H54 (cell line): ENCODE measurements around the gene SORT1.
"Not testable (repeated sequence)": the region's sequence is repeated elsewhere in the genome, so short reads cannot be mapped to it uniquely, and the experiment has no call there.

ENCODE experiments used
- DNase-seq: peaks from one replicate; pipeline ENCODE4 v3.0.0; 2011; ENCODE audit warnings: low spot score, mixed read lengths; ENCODE audit not compliant: insufficient read length
- FAIRE-seq: peaks from 3 replicates; lab custom pipeline; 2011; peaks lifted over from hg19 to GRCh38; lab: Jason Lieb, UNC
- POLR2A ChIP-seq: IDR thresholded peaks from 2 replicates; pipeline ENCODE4 v1.6.1; 2011; ENCODE audit warnings: low read depth, mild to moderate bottlenecking, low read length

The SORT1 gene

DNA sequence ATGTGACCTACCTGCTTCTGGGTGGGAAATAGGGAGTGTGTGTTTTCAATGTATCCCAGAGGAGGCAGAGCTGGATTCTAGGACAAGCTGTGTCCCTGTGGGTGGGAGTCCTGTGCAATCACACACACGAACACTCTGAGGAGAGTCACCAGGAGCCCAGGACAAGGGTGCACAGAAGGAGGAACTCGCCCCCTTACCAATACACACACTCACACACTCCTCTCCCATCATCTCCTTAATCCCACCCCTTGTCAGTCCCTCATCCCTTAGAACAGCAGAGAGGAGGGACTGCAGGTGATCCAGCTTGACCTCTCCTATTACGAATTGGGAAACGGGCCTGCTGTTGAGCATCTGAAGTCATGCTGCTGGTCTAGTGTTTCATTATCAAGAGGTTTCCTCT lies 82.4 kb downstream of the SORT1 start:
- TF ChIP-seq POLR2A, result no peak
- FAIRE-seq (no peak), DNase-seq (no peak)

DNA sequence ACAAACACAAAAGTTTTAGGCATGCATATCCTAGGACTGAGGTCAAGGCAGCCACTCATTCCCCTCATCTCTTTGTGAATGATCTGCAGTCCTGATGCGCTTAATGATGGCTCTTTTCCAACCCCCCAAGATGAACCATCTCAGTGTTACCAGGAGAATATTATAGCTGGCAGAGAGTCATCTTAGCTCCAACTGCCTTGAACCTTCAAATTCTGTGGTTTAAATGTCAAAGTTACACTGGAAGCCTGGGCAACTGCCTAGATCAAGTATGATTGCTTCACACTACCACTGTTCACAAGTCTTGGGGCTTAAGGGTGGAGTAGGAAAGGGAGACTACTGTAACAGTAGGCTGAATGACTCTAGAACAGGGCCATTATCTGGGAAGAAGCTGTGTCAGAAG lies 82.9 kb downstream of the SORT1 start:
- DNase-seq (no peak), FAIRE-seq (no peak)
- TF ChIP-seq POLR2A, result no peak

DNA sequence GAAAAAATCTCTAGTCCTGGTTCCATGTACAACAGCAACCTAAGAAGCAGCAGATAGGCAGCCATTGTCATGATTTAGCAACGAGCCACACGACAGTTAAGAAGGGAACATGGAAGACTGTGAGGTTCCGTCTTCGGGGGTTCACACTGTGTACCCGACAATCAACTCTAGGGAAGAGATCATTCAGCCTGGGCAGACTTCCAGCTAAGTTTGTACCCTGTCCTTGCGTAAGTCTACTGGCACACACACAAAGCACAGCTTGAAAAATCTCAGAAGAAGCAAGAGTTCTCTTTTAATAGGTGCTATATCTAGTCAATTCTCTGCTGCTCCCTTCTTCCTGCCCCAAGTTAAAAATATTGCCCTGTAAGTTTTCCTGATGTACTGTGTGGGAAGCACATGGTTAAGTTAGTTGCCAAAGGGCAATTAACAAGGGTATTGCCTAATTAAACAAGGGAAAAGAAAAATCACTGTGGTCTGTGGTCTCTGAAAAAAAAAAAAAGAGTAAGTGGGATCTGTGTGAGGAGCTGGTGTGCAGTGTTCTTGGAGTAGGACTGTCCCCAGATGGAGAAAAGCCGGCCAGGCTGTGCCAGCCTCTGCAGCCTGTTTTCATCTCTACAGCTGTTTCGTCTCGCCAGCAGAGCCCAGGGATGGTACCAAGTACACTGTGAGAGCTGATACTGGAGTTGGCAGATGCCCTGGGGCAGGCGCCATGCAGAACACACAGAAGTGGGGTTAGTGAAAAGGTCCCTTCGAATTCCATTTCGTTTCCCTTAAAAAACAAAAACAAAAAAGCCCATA lies 84.5 kb downstream of the SORT1 start:
- FAIRE-seq (no peak), DNase-seq (no peak)
- no peak for TF ChIP-seq POLR2A

DNA sequence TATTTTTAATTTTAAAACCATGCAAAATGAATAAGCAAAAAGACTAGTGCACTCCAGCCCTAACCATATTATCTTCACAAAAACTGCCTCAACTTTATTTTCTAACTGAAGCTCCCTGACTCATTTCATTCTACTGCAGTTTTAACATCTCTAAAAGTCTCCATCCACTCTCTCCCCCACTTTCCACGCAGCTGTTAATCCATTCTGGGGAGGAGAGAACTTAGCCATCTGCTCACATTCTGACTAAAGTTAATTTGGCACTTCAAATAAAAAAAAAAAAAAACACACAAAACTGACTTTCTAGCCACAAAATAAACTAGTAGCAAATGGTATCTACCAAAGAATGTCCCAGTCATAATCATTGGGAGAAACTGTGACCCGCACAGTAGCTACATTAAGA lies 85.5 kb downstream of the SORT1 start:
- DNase-seq, result no peak
- TF ChIP-seq POLR2A, result no peak

DNA sequence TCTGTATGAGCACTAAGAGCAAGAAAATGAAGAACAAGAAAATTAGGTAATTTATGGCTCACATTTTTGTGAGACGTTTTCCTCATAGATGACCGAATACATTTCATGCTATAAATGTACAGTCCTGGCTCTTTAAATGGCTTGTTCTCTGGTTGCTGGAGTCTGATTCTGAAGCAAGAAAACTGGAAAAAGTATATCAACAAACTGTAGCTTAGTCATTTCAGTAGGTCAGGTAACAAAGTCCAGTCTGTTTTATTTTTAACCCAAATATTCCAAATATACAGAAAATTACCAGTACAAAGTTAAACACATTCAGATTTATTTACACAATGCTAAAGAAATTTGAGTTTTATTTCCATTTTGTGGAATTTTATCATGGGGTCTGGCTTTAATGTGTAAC lies 88.4 kb downstream of the SORT1 start:
- no peak for TF ChIP-seq POLR2A
- FAIRE-seq, result no peak
- DNase-seq, result no peak

More for the DNA sequence above, 85.5 kb downstream of the SORT1 start:
- no peak for FAIRE-seq

DNA sequence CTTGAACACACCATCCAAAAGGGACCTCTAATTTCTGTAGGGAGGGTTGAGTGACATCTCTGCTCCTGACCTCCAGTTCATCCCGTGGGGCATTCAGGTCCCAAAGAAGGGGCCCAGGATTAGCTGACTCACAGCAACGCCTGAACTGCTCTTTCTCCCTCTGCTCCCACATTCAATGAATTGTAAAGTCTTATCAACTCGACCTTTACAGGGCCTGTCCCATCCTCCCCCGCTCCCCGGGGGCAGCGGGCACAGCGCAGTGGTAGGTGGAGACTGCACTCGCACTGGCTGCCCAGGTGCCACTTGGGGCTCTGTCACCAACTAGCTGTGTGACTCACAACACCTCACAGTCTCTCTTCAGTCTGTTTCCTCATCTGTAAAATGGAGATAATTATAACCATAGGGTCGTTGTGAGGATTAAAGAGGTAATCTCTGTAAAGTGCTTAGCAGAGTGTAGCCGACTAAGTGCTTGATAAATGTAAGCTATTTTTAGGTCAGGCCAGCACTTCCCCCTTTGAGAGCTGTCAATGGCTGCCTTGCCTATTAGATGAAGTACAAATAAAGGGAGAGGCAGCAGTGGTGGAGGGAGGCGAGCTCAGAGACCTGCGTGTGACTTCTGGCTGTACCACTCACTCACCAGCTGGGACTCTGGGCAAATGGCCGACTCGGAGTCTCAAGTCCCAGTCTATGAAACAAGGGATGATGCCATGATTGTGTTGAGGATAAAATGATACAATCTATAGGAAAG lies 90.3 kb downstream of the SORT1 start:
- FAIRE-seq (no peak), DNase-seq (no peak)
- no peak for TF ChIP-seq POLR2A

DNA sequence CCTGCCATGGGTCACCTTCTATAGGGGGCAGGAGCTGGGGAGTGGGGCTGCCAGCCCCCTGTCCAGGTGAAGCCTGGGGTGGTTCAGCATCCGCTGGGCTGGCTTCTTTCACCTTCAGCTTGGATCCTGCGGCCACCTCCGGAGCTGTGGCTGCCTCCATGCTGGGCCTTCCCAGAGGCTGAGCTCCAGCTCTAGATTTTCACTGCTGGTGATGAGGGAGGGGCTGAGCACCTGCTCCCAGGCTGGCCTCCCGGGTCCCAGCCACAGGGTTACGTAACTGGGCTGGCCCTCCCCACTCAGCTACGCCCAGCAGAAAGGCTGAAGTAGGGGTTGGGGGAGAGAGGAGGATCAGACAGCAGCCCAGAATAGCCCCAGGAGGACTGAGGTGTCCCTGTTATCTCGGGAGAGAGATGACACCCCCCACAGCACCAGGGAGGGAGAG lies 90.9 kb downstream of the SORT1 start, which contains the start of gene MYBPHL:
Gene MYBPHL, minus strand, starts transcription at position 180 of the 442 bp plus-strand sequence. Its CDS starts 20 bp downstream, at position 160.
- no peak for TF ChIP-seq POLR2A
- FAIRE-seq, result no peak
- DNase-seq, result no peak

DNA sequence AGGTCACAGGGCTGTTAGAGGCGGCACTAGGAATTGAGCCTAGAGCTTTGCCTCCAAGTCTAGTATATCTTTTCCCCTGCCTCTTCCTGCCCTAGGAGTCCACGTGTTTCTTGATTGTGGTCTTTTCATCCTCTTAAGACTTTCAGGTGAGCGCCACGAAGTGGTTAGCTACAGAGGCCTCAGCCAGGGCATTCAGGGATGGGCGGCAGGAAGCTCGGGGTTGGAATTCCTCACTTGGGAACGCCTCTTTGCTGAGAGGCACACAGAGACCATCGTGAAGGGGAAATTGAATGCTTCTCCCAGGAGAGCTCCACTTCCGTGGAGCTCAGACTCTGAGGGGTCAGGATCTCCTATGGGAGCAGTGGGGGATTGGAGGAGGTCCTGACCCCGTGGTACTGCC lies 91.7 kb downstream of the SORT1 start:
- FAIRE-seq, DNase-seq: not testable (repeated sequence)

DNA sequence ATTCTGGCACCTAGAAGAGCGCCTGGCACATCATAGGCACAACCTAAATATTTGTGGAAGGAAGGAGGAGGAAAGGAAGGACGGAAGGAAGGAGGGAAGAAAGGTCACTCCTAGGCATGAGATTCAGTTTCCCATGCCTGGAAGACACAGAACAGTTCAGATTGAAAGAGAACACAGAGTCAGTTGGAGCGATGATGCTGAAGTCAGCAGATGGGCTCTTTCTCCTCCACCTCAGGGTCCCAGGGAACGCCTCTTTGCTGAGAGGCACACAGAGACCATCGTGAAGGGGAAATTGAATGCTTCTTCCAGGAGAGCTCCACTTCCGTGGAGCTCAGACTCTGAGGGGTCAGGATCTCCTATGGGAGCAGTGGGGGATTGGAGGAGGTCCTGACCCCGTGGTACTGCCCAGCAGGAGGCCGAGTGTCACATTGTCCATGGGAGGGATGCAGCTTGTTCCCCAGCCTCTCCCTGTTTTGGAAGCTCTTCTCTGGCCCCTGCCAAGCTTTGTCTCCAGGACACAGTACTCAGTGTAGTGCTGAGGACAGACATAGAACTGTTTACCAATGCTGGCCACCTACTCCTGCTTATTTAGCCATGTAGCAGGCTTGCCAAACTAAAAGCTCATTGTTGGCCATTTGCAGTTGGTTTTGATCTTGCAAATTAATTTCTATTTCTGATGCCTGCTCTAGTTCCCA lies 93.3 kb downstream of the SORT1 start:
- DNase-seq, result no peak
- TF ChIP-seq POLR2A, result no peak
- FAIRE-seq, result no peak

DNA sequence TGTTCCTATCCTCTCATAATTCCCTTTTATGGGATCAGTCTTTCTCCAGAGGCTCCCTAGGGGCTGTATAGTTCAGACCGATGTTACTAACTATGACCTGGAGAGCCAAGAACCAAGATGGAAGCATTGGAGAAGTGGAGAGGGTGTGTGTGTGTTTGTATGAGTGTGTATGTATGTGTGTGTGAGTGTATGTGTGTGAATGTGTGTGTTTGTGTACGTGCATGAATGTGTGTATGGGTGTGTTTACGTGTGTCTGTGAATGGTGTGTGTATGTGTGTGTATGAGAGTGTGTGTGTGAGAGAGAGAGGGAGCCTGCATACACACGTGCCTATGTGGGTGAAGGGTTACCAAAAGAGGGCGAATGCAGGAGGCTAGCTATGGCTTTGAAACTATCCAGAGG lies 95.8 kb downstream of the SORT1 start:
- DNase-seq (no peak), FAIRE-seq (no peak)
- no peak for TF ChIP-seq POLR2A

DNA sequence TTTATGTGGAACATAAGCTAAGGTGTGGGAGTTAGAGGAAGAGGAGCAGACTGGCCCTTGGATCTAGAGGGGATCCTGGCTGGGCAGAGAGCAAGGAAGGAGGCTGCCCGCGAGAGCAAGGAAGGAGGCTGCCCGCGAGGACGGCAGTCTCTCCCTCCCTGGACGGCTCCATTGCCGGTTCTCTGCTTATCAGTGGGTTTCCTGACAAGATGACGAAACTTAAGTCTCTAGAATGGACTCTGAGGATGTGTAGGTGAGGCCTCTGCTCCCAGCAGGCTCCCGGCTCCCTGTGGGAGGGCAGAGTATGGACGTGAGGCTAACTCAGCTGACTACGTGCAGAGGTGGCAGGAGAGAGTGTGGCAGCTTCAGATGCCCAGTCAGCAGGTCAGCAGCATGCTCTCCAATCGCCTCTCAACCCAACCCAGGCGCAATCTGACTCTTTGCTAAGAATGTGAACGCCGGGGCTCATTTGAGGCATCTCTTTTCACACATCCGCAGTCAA lies 97.0 kb downstream of the SORT1 start:
- no peak for TF ChIP-seq POLR2A
- DNase-seq (no peak), FAIRE-seq (no peak)

DNA sequence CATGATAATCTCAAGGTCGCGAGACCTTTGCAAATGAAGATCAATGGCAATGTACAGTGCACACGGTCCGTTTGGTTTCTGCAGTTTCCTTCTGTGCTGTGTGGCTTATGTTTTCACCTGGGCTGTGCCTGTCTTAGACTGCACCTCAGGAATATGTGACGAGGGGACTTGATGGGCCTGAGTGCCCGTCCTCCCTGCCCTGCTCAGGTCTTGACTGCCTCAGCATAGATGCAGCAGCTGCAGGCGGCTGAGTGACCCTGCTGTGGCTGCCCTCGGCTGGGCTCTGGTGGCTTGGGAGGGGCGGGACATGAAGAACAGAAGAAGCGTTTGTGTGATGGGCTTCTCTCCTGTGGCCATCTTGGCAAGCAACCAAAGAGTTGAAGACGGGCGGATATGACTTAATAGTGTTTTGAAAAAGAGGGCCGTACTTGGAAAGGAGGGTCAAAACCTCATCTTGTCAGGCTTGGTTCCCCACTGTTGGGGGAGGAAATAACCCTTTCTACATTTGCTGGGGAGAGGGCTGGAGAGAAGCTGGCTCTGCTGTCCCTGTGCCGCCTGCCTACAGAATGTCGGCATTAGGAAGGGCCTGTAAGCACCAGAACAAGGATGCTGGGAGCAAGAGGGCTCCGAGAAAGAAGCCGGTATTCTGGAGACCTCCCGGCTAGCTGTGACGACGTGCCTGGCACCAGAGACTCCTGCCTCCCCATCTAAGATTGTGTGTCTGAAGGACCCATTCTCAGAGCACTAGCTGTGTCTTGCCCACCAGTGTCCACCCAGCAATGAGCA lies 98.0 kb downstream of the SORT1 start:
- TF ChIP-seq POLR2A, result no peak
- no peak for DNase-seq
- no peak for FAIRE-seq
